ENCODE measurements around the gene CNTNAP2.
"Not testable (repeated sequence)": the region's sequence is repeated elsewhere in the genome, so short reads cannot be mapped to it uniquely, and the experiment has no call there.

CNTNAP2 gene

GRCh38 chr7:146150153-146150552 lies 33.6 kb downstream of the CNTNAP2 start:
- DNase-seq (no peak), ATAC-seq (no peak)

GRCh38 chr7:146172112-146172511 lies 55.5 kb downstream of the CNTNAP2 start:
- ATAC-seq, result no peak
- no peak for DNase-seq

GRCh38 chr7:146175716-146176115 lies 59.1 kb downstream of the CNTNAP2 start:
- DNase-seq (no peak), ATAC-seq (no peak)

GRCh38 chr7:146176860-146177259 lies 60.3 kb downstream of the CNTNAP2 start:
- DNase-seq, result no peak
- ATAC-seq, result no peak

GRCh38 chr7:146177301-146177700 lies 60.7 kb downstream of the CNTNAP2 start:
- ATAC-seq, result no peak
- no peak for DNase-seq

- no peak for ATAC-seq
- DNase-seq, result no peak
Observed at GRCh38 chr7:146185844-146186243, 69.2 kb downstream of the CNTNAP2 start.

- DNase-seq, ATAC-seq: not testable (repeated sequence)
Observed at GRCh38 chr7:146191428-146191827, 74.8 kb downstream of the CNTNAP2 start.

GRCh38 chr7:146201945-146202344 lies 85.3 kb downstream of the CNTNAP2 start:
- DNase-seq (no peak), ATAC-seq (no peak)

- no peak for ATAC-seq
Observed at GRCh38 chr7:146206270-146206669, 89.7 kb downstream of the CNTNAP2 start.

GRCh38 chr7:146208492-146208891 lies 91.9 kb downstream of the CNTNAP2 start:
- ATAC-seq (no peak), DNase-seq (no peak)

More at GRCh38 chr7:146206270-146206669, 89.7 kb downstream of the CNTNAP2 start:
- DNase-seq, result no peak

- DNase-seq (no peak), ATAC-seq (no peak)
Observed at GRCh38 chr7:146214842-146215241, 98.2 kb downstream of the CNTNAP2 start.

- DNase-seq (no peak), ATAC-seq (no peak)
Observed at GRCh38 chr7:146216396-146217041, 99.9 kb downstream of the CNTNAP2 start.

- no peak for ATAC-seq
Observed at GRCh38 chr7:146223851-146224250, 107.2 kb downstream of the CNTNAP2 start.

GRCh38 chr7:146232604-146233003 lies 116.0 kb downstream of the CNTNAP2 start:
- DNase-seq, result no peak

More at GRCh38 chr7:146223851-146224250, 107.2 kb downstream of the CNTNAP2 start:
- DNase-seq, result no peak

GRCh38 chr7:146235195-146235594 lies 118.6 kb downstream of the CNTNAP2 start:
- DNase-seq, result no peak
- no peak for ATAC-seq

More at GRCh38 chr7:146232604-146233003, 116.0 kb downstream of the CNTNAP2 start:
- ATAC-seq, result no peak

GRCh38 chr7:146242661-146243060 lies 126.1 kb downstream of the CNTNAP2 start:
- ATAC-seq, result no peak
- DNase-seq, result no peak

- not testable (repeated sequence) for DNase-seq, ATAC-seq
Observed at GRCh38 chr7:146247991-146248390, 131.4 kb downstream of the CNTNAP2 start.

- not testable (repeated sequence) for ATAC-seq
Observed at GRCh38 chr7:146248744-146249143, 132.1 kb downstream of the CNTNAP2 start.

GRCh38 chr7:146249272-146249671 lies 132.7 kb downstream of the CNTNAP2 start:
- no peak for DNase-seq
- ATAC-seq, result no peak

More at GRCh38 chr7:146248744-146249143, 132.1 kb downstream of the CNTNAP2 start:
- not testable (repeated sequence) for DNase-seq

- DNase-seq (no peak), ATAC-seq (no peak)
Observed at GRCh38 chr7:146255609-146256008, 139.0 kb downstream of the CNTNAP2 start.

- DNase-seq (no peak), ATAC-seq (no peak)
Observed at GRCh38 chr7:146262527-146262926, 145.9 kb downstream of the CNTNAP2 start.

GRCh38 chr7:146276888-146277287 lies 160.3 kb downstream of the CNTNAP2 start:
- DNase-seq, result no peak

GRCh38 chr7:146285418-146285817 lies 168.8 kb downstream of the CNTNAP2 start:
- DNase-seq (no peak), ATAC-seq (no peak)

More at GRCh38 chr7:146276888-146277287, 160.3 kb downstream of the CNTNAP2 start:
- ATAC-seq, result no peak

GRCh38 chr7:146290746-146291145 lies 174.1 kb downstream of the CNTNAP2 start:
- no peak for ATAC-seq
- DNase-seq, result no peak
